Lower leg skin (tissue), 3 donors: ENCODE measurements around the gene PAX7.

Experiments used
- CTCF ChIP-seq, 3 donors: fragments of 450-650 bp; IDR thresholded peaks; one replicate each; pipeline ENCODE4 v1.5.1; 2016; ENCODE audit warnings: antibody characterized with exemption in 3 of 3, mild to moderate bottlenecking in 3 of 3, moderate library complexity in 2 of 3
- POLR2A ChIP-seq, 2 donors: fragments of 450-650 bp; IDR thresholded peaks; one replicate each; pipeline ENCODE4 v1.6.1; 2016 to 2017; ENCODE audit warnings: antibody characterized with exemption in 2 of 2, mild to moderate bottlenecking in 1 of 2, moderate library complexity in 1 of 2

GRCh38 chr1:18636596-18637508, 6.2 kb downstream of the PAX7 start:
- TF ChIP-seq CTCF (IDR thresholded peaks at IDR 0.05) (no peak), POLR2A (IDR thresholded peaks at IDR 0.05) (no peak)
